IMR-90 (cell line): ENCODE data around the gene CACNA2D4. TPM values are rescaled to one million over a fixed set of nuclear protein-coding genes. Genes with fewer than 3 reads are reported as not detected.

Experiments used
- ATAC-seq: fragments of 200-7000 bp; cut with Tn5 transposase; 2 replicates; pipeline ENCODE4 v1.9.1; 2020; ENCODE audit warnings: low read depth, mild to moderate bottlenecking, moderate library complexity
- BruUV-seq: library from RNA; stranded (reverse); fragments of 400-500 nt; replicated peaks from 2 replicates; lab custom pipeline; 2021; lab: Mats Ljungman, UMichigan
- CTCF ChIA-PET: fragments of 300-600 bp; formaldehyde crosslinking; extraction: SDS; loops from one replicate; lab custom pipeline; 2021; ENCODE audit warnings: antibody characterized with exemption; lab: Yijun Ruan, JAX
- POLR2A ChIA-PET: fragments of 300-600 bp; sonication (Branson Sonifier 250); formaldehyde crosslinking; loops from one replicate; lab custom pipeline; 2022; ENCODE audit warnings: antibody characterized with exemption; ENCODE audit not compliant: unreplicated experiment; lab: Charles Lee
- DNase-seq: peaks from one replicate; pipeline ENCODE4 v3.0.0; 2013
- H2AFZ ChIP-seq: replicated peaks from 2 replicates; pipeline ENCODE3; 2013; ENCODE audit warnings: low read length, mild to moderate bottlenecking; ENCODE audit not compliant: poor library complexity
- H2AK5ac ChIP-seq: 2 replicates; pipeline ENCODE4 v1.6.1; 2013; ENCODE audit warnings: low read depth, low read length, inconsistent platforms
- H2AK9ac ChIP-seq: replicated peaks from 2 replicates; pipeline ENCODE3; 2013; ENCODE audit warnings: mild to moderate bottlenecking, low read depth, low read length, moderate library complexity; ENCODE audit not compliant: poor library complexity
- H2BK120ac ChIP-seq: 2 replicates; pipeline ENCODE4 v1.6.1; 2013; ENCODE audit warnings: low read depth, low read length, inconsistent platforms
- H2BK15ac ChIP-seq: 3 replicates; pipeline ENCODE4 v1.6.1; 2013; ENCODE audit warnings: low read depth, low read length, inconsistent platforms
- H2BK20ac ChIP-seq: 2 replicates; pipeline ENCODE4 v1.6.1; 2013; ENCODE audit warnings: low read depth, mild to moderate bottlenecking, inconsistent platforms, low read length, moderate library complexity
- H2BK5ac ChIP-seq: 2 replicates; pipeline ENCODE4 v1.6.1; 2013; ENCODE audit warnings: mild to moderate bottlenecking, low read depth, low read length, inconsistent platforms; ENCODE audit not compliant: poor library complexity, severe bottlenecking
- H3K14ac ChIP-seq: replicated peaks from 2 replicates; pipeline ENCODE4 v1.6.1; 2013; ENCODE audit warnings: low read depth, low read length, inconsistent platforms
- H3K18ac ChIP-seq: 2 replicates; pipeline ENCODE4 v1.6.1; 2013; ENCODE audit warnings: low read depth, low read length, control low read depth
- H3K23ac ChIP-seq: 2 replicates; pipeline ENCODE4 v1.6.1; 2013; ENCODE audit warnings: low read depth, low read length, inconsistent platforms
- H3K27ac ChIP-seq: 2 replicates; pipeline ENCODE4 v1.5.1; 2013; ENCODE audit warnings: mild to moderate bottlenecking, control low read depth, low read length; ENCODE audit not compliant: insufficient read depth
- H3K27me3 ChIP-seq: 2 replicates; pipeline ENCODE4 v1.6.1; 2013; ENCODE audit warnings: low read length; ENCODE audit not compliant: control insufficient read depth, insufficient read depth
- H3K36me3 ChIP-seq: 2 replicates; pipeline ENCODE4 v1.6.1; 2013; ENCODE audit warnings: low read length, mixed read lengths; ENCODE audit not compliant: control insufficient read depth, insufficient read depth
- H3K4ac ChIP-seq: 2 replicates; pipeline ENCODE4 v1.6.1; 2013; ENCODE audit warnings: low read depth, low read length, inconsistent platforms
- H3K4me1 ChIP-seq: 2 replicates; pipeline ENCODE4 v1.6.1; 2013; ENCODE audit warnings: low read length, mixed read lengths; ENCODE audit not compliant: control insufficient read depth, insufficient read depth
- H3K4me2 ChIP-seq: 2 replicates; pipeline ENCODE4 v1.6.1; 2013; ENCODE audit warnings: low read depth, mild to moderate bottlenecking, control low read depth, low read length, moderate library complexity
- H3K4me3 ChIP-seq: 2 replicates; pipeline ENCODE4 v1.5.1; 2013; ENCODE audit warnings: low read depth, mild to moderate bottlenecking, control low read depth, low read length, moderate library complexity; ENCODE audit not compliant: insufficient read depth
- H3K56ac ChIP-seq: 2 replicates; pipeline ENCODE4 v1.6.1; 2013; ENCODE audit warnings: low read length, inconsistent platforms; ENCODE audit not compliant: insufficient read depth; ENCODE audit errors: extremely low read depth
- H3K79me1 ChIP-seq, 2 experiments: 2 replicates each; pipeline ENCODE4 v1.6.1; 2013; ENCODE audit warnings: low read length in 2 of 2, inconsistent platforms in 1 of 2, low read depth in 1 of 2
- H3K9ac ChIP-seq: 2 replicates; pipeline ENCODE4 v1.6.1; 2013; ENCODE audit warnings: low read depth, low read length, control low read depth
- H3K9me1 ChIP-seq: 2 replicates; pipeline ENCODE4 v1.6.1; 2013; ENCODE audit warnings: low read length, inconsistent platforms; ENCODE audit not compliant: insufficient read depth
- H3K9me3 ChIP-seq: 2 replicates; pipeline ENCODE4 v1.6.1; 2013; ENCODE audit warnings: low read length; ENCODE audit not compliant: control insufficient read depth, insufficient read depth
- H4K20me1 ChIP-seq: 2 replicates; pipeline ENCODE4 v1.6.1; 2013; ENCODE audit warnings: low read length, inconsistent platforms; ENCODE audit not compliant: insufficient read depth
- H4K5ac ChIP-seq: 2 replicates; pipeline ENCODE4 v1.6.1; 2013; ENCODE audit warnings: mild to moderate bottlenecking, low read depth, low read length, control low read depth
- H4K8ac ChIP-seq, 2 experiments: 2 replicates each; pipeline ENCODE4 v1.6.1; 2013; ENCODE audit warnings: low read depth in 2 of 2, low read length in 2 of 2, control low read depth in 1 of 2, inconsistent platforms in 1 of 2
- H4K91ac ChIP-seq: 2 replicates; pipeline ENCODE4 v1.6.1; 2013; ENCODE audit warnings: low read depth, low read length, inconsistent platforms; ENCODE audit not compliant: insufficient read depth
- BHLHE40 ChIP-seq: fragments of 150-350 bp; IDR thresholded peaks from 2 replicates; pipeline ENCODE4 v1.6.1; 2016; ENCODE audit warnings: mild to moderate bottlenecking, low read depth, low read length
- CEBPB ChIP-seq: IDR thresholded peaks from 2 replicates; pipeline ENCODE4 v1.6.1; 2012; ENCODE audit warnings: low read depth, low read length, improper control_type of control experiment
- MAZ ChIP-seq: IDR thresholded peaks from 2 replicates; pipeline ENCODE4 v1.6.1; 2012; ENCODE audit warnings: low read depth, mild to moderate bottlenecking, low read length, improper control_type of control experiment, moderate library complexity, borderline replicate concordance
- WGBS, 2 experiments: methylation state at CpG; one replicate each; pipeline versions ENCODE4 v1.1.5 to v1.1.7; 2013; ENCODE audit warnings: missing lambda C conversion rate in 2 of 2; ENCODE audit not compliant: insufficient read length in 1 of 2; ENCODE audit errors: extremely low coverage in 2 of 2; 5-methylcytosine and 5-hydroxymethylcytosine counted together
- dilution Hi-C: fragments of 300-500 bp; cut with HindIII; formaldehyde crosslinking; loops from one replicate; pipeline ENCODE4 v1.14.3; 2018; ENCODE audit warnings: low sequenced_read_pairs; ENCODE audit not compliant: unreplicated experiment
- in situ Hi-C: fragments of 300-500 bp; cut with MboI; formaldehyde crosslinking; loops from 3 replicates; pipeline ENCODE4 v1.14.3; 2019; ENCODE audit warnings: low sequenced_read_pairs, inconsistent platforms, mixed read lengths
- intact Hi-C: fragments of 100-400 bp; cut with micrococcal nuclease; formaldehyde crosslinking; loops from 2 replicates; pipeline ENCODE4 v1.10.0; 2022
- polyA plus RNA-seq, 3 experiments: library from polyadenylated mRNA; depleted of rRNA; stranded (reverse); fragments of >200 nt; gene quantifications; 2 replicates each; pipeline ENCODE4 v1.2.3, GENCODE V29; 2012; ENCODE audit warnings: low replicate concordance in 1 of 3
- total RNA-seq: library from RNA; depleted of rRNA; stranded (reverse); fragments of >200 nt; gene quantifications from 2 replicates; pipeline ENCODE4 v1.2.3, GENCODE V29; 2012

CACNA2D4 gene
- total and polyA plus RNA-seq, 2 of the 4 experiments (the other 2 are of a cell fraction): 0.18 to 0.22 TPM

GRCh38 chr12:1936406-1937320 is 18.2 kb upstream of the CACNA2D4 start:
- ChIA-PET POLR2A (no interaction called here), CTCF (no interaction called here)
- peaks cover 12% of the 10 kb centered on the region for H3K36me3 ChIP-seq
- no peaks in the 10 kb centered on the region for H3K9me3 ChIP-seq
- 60% methylated on average over 4 of the region's 25 CpGs; no CpG with 5 or more reads in 1 of the 2 experiments for WGBS, 2 experiments
- no peak overlapping the region for H3K23ac ChIP-seq
- H3K27me3 ChIP-seq: no peaks in the 10 kb centered on the region
- ATAC-seq: peak; percentile 73
- H3K79me1 ChIP-seq: peaks cover 0 to 3% of the 10 kb centered on the region in 2 experiments; a peak in 1 of 4 replicates
- dilution Hi-C loops: no loop called here
- H4K20me1 ChIP-seq: peaks cover 6% of the 10 kb centered on the region; the same call in 1 of the 2 replicates
- no peak overlapping the region for H3K4me3 ChIP-seq
- no TSS peak for BruUV-seq
- 0 out of 2 replicates have a peak, but pooled peaks have one; percentile 31 for TF ChIP-seq BHLHE40
- no peak for TF ChIP-seq CEBPB
- 0 out of 2 replicates have a peak, but pooled peaks have one; percentile 50 for TF ChIP-seq MAZ
- H4K91ac ChIP-seq: no peak overlapping the region
- 0 out of 2 replicates have a peak overlapping the region, but pooled peaks have one; percentile 7 for H3K4ac ChIP-seq
- H2AK5ac ChIP-seq: no peak overlapping the region; the same call in 1 of the 2 replicates
- intact Hi-C loops: no loop called here
- peak overlapping the region; percentile 56 for H2AK9ac ChIP-seq
- no peak overlapping the region for H3K18ac ChIP-seq
- no peak overlapping the region for H2BK5ac ChIP-seq
- no peak overlapping the region for H3K56ac ChIP-seq
- peak; percentile 82 for DNase-seq
- no peak overlapping the region for H4K5ac ChIP-seq
- H3K27ac ChIP-seq: no peak overlapping the region
- no peak overlapping the region for H4K8ac ChIP-seq
- H2AFZ ChIP-seq: no peak overlapping the region
- no peak overlapping the region for H3K14ac ChIP-seq
- in situ Hi-C loops: loop anchor here (5.0 kb wide), 2 partner anchors 144 to 289 kb away; no protein-coding TSS in a partner anchor
- H3K4me2 ChIP-seq: no peak overlapping the region
- H3K9me1 ChIP-seq: peaks cover 12% of the 10 kb centered on the region
- H2BK15ac ChIP-seq: no peak overlapping the region
- no peak overlapping the region for H2BK20ac ChIP-seq
- H3K9ac ChIP-seq: no peak overlapping the region
- no peak overlapping the region for H2BK120ac ChIP-seq
- H3K4me1 ChIP-seq: peaks cover 23% of the 10 kb centered on the region
